ENCODE measurements around the gene STOM.

Gene STOM

DNA sequence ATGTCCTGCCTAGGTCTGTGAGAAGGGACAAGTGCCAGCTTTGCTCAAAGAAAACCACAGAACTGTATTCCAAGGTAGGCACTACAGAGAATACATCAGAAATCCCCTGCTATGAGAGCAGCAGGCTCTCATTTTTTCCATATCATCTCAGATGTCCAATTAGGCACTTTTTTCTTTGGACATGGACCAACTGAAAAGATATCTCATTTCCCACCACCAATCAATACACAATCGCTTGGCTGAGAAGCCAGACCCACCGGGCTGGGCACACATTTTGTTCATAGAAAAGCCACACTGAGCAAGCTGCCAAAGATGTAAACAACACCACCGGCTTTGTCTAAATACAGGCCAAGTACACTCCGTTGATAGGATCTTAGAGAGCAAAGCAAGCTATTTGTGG, 25.9 kb downstream of the STOM start:
- no peak for DNase-seq

DNA sequence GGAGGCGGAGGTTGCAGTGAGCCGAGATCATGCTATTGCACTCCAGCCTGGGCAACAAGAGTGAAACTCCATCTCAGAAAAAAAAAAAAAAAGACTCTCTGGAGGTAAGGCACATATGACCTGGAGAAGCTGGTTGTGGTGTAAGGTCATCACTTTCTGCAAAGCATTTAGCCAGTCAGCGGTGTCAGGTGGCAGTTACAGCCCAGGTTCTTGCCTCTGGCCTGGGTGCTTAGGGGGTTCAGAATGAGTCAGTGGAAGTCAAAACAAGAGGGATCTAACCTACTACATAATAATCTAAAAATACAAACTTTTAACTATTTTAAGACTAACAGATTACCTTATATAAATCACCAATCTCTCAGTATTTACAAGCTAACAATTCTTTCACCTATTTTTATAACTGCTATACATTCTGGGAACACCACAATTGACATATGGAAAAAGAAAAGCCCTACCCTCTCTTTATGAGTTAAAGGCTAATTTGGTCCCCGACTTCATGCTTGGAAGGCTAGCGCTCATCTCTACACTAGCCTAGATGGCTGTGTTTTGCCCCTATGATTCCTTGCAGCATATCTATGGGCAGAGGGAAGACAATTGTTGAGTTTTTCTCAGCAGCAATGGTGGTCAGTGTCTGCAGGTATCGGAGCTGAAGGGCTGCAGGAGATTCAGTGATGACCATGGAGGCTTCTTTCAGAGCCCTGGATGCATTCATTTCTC, 29.2 kb downstream of the STOM start:
- no peak for DNase-seq

DNA sequence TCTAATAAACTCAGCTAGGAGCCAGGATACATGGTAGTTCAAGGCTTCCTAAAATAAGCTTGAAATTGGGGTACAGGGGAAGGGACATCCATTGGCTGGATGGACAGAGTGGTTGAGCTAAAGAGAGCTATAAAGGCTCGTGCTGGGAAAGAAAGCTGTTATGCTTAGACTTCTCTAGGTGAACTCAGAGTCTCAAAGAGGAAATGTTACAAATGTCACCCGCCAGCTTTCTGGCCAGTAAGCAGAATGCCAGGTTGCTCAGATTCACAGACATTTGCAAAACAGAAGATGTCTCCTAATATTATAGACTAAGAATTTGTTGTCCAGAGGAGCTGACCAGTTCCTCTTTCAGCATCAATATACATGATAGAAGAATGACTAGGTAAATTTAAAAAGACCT, 30.6 kb downstream of the STOM start:
- no peak for DNase-seq

DNA sequence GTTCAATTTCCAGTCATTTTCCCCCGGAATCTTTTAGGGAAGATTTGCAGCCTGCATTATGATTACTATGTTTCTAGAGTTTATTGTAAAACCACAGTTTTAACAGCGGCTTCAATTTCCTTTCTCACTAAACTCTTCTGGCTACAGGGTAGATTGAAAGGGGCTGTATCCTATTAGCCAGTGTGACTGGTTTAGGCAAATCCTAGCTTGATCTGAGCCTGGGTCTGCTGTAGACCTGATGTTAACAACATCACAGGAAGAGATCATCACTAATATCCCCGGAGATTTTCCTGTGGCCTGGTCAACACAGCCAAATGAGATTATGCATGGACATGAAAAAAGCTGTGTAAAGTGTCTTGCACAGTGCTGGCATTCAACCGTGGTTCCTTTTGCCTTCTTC, 33.4 kb downstream of the STOM start:
- DNase-seq, result no peak

DNA sequence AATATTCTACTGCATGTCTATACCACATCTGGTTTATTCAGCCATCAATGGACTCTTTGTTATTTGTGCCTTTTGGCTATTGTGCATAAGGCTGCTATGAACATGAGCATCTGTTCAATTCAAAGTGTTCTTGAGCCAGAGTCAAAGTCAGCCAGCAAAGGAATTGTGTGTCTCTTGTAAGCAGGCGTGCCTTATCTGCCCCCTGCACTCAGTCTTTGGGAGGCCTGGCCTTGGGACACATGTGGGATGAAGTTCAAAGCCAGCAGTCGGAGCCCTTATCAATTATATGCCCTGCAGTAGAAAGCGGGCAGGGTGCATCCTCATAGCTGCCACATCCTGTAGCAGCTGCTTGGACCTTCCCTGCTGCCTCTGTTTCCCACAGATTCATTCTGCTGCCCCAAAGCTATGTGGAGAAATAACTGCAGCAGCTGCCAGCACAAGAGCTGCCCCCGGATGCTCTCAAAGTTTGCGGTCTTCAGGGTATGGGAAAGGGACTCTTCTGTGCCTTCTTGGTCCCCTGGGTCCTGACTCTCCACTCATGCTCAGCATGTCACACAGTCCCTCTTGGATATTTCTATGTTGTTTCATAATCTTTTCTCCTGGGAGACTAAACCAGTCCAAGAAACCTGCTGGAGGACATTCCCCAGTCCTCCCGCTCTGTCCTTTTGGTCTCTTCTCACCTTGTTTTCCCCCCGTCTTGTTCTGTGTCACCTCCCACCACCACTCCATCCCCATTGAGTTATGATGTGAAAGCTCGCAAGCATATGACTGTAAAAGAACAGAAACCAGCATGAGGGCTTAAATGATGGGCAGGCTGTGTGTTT, 35.9 kb downstream of the STOM start:
- no peak for DNase-seq

DNA sequence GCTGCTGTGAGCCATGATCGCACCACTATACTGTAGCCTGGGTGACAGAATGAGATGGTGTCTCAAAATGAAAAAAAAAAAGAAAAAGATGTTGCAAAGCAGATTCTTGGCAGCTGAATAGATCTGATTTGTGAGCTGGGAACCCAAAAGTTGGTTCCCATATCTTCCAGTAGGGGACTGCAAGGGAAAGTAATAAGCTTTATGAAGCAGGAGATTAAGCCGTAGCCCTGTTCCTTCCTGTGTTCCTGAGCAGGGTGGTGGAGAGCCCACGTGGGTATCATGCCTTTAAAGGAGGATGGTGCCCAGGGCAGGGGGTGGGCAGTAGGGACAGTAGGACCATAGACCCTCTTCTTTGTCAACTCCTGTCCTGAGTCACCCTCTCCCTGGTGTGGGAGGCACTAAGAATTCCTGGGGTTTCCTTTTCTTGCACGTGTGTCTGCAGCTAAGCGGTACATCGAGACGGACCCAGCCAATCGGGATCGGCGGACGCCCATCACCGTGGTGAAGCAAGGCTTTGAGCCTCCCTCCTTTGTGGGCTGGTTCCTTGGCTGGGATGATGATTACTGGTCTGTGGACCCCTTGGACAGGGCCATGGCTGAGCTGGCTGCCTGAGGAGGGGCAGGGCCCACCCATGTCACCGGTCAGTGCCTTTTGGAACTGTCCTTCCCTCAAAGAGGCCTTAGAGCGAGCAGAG, 37.9 kb downstream of the STOM start:
- no peak for DNase-seq

DNA sequence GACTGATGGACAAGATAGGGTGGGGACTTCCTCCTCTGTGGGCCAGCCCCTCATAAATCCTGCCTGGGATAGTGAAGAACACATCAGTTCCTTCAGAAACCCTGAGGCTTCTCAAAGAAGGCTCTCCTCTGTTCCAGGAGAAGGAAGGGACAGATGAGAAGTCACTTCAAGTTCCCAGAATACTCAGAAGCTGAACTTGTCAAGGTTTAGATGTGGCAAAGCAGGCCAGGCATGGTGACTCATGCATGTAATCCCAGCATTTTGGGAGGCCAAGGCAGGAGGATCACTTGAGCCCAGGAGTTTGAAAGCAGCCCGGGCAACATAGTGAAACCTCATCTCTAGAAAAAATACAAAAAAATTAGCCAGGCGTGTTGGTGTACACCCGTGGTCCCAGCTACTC, 38.5 kb downstream of the STOM start:
- DNase-seq, result no peak

DNA sequence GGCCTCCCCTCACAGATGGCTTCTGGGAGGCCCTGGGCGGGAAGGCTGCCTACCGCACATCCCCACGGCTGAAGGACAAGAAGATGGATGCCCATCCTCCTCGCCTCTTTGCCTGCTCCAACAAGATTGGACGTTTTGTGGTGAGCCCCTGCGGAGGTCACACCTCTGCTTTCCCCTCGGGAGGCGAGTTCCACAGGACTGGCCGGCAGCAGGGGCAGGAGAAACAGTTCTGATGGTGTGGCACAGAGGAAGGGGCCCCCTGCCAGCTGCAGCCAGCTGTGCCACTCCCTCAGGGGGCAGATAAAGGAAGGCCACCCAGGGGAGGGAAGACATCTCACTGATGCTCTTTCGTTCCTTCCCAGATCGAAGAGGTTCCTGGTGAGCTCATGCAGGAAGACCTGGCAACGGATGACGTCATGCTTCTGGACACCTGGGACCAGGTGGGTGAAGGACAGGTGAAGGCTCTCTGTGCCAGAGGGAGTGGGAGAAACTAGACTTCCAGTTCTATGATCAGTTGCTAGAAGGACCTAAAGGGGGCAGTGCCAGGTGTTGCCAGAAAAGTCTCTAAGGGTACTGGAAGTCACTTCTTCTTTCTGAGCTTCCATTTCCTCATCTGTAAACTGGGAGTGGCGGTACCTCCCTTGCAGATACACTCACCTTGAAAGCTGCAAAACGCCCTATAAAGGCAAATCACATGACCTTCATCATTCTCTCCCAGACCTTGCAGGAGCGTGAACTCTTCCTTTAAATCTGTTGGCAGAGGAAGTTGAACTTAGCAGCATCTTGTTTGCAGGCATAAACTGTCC, 41.0 kb downstream of the STOM start:
- no peak for DNase-seq

DNA sequence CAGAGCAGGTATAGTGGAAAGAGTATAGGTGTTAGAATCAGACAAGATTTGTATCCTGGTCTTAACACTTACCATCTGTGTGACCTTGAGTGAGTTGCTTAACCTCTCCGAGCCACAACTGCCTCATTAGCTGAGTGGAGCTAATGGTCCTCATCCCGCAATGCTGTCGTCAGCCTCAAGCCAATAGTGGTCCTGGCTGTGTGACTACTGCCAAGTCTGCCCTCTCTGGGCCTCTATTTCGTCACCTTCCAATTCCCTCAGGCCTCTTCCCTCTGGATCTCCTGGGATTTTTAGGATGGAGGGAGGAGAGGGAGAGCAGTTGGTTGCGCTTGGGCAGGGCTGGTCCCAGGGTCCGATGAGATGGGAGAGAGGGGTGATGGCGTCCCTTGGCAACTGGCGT, 41.6 kb downstream of the STOM start:
- no peak for DNase-seq

DNA sequence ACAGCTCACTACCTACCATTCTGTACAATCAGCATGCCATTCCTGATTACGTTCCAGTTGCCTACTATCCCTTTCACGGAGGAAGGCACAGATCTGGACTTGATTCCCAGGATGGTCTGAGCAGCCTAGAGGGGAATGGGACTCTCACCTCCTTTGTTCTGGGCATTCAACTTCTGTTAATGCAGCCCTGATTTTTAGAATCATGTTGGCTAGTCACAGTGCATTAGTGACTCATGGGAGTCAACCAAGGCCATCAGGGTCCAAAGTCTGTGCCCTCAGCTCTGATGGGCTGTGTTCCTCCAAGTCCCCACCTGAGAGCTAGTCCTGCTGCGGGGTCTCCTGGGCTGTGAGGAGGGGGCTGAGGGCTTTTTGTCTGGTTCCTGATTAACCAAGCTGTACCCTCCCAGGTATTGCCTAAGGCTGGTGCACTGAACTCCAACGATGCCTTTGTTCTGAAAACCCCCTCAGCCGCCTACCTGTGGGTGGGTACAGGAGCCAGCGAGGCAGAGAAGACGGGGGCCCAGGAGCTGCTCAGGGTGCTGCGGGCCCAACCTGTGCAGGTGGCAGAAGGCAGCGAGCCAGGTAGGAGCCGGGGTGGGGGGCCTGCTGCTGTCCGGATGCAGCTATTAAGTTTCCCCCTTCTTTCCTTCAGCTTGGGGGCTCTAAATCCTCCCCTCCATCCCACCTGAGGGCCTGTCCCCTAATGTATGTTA, 43.0 kb downstream of the STOM start:
- no peak for DNase-seq

DNA sequence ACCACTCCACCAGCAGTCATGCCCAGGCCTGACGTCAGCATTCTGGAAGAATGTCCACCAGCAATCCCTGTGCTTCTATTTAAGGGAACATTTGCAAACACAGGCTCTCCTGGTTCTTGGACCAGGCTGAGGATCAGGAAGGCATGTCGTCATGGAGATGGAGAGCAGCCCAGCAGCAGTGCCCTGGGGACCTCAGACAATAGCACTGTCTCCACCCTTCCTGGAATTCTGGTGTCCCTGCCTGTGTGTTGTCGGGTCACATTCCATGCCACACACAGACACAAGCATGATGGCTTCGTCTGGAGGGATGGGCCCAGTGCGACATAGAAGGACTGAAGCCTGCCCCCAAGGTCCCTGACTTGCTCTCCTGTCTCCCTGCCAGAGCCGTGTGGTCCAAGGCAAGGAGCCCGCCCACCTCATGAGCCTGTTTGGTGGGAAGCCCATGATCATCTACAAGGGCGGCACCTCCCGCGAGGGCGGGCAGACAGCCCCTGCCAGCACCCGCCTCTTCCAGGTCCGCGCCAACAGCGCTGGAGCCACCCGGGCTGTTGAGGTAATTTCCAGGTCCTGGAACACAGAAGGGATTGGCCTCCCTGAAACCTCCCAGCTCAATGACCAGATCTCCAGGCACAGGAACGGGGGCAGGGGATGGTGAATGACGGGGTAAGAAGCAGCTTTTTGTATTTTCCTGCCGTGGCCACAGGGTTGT, 43.8 kb downstream of the STOM start:
- no peak for DNase-seq

DNA sequence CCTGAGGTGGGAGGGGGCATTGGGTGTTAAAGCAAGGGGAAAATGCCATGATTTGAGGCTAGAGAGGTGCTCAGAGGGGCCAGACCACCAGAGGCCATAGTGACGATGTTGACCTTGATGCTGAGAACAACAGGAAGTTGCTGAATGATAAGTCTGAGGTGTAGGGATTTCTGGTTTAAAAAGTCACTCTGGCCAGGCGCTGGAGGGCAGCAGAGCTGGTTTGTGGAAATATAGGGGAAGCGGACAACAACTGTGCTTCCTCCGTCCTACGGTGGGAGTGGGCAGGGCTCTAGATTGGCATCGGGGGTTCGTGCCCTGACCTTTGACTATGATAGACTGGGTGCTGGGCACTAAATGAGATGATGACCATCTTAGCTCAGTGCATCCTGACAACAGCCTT, 44.7 kb downstream of the STOM start:
- no peak for DNase-seq

DNA sequence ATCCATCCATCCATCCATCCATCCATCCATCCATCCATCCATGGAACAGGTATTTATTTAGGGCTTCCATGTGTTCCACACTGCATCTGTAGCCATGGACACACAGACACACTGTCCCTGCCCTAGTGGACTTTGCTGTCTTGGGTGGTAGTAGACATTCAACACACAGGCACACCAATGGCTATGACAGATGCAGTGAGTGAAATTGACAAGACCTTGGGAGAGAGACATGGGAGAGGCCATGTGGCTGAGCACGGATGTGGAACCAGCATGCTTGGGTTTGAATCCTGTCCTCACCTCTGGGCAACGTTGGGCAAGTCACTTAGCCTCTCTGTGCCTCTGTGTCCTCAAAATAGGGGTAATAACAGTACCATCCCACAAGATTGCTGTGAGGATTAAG, 45.3 kb downstream of the STOM start:
- DNase-seq, result no peak

DNA sequence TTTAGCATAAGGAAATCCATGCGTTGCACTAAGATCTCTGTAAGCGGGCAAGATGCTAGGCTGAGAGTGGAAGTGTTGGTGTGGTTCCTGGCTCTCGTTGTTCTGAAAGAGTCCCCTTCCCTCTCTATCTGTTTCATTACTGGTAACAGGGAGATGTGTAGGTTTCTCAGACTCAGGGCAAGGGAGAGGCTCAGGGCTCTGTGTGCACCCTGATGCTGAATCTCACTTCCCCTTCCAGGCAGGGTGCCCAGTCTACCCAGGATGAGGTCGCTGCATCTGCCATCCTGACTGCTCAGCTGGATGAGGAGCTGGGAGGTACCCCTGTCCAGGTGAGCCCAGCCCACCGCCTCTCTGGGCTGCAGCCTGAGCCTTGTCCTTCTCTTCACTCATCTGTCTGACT, 45.7 kb downstream of the STOM start:
- no peak for DNase-seq

DNA sequence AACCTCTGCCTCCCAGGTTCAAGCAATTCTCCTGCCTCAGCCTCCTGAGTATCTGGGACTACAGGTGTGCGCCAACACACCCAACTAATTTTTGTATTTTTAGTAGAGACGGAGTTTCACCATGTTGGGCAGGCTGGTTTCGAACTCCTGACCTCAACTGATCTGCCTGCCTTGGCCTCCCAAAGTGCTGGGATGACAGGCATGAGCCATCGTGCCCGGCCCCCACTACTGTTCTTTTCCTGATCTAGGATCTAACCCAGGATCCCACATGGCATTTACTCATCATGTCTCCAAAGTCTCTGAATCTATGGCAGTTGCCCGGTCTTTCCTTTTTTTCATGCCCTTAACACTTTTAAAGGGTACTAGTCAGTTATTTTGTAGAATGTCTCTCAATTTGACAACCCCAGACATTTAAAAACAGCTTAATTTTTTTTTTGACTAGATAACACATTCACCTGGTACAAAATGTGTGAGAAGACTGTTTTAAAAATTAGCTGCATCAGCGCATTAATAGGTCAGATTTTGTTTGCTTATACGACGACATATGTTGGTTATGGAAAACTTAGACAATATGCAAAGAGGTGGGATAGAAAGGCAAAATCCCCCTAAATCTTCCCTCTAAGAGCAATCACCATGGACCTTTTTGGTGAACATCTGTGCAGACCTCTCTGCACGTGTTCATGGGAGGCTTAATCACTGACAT, 46.5 kb downstream of the STOM start:
- no peak for DNase-seq

DNA sequence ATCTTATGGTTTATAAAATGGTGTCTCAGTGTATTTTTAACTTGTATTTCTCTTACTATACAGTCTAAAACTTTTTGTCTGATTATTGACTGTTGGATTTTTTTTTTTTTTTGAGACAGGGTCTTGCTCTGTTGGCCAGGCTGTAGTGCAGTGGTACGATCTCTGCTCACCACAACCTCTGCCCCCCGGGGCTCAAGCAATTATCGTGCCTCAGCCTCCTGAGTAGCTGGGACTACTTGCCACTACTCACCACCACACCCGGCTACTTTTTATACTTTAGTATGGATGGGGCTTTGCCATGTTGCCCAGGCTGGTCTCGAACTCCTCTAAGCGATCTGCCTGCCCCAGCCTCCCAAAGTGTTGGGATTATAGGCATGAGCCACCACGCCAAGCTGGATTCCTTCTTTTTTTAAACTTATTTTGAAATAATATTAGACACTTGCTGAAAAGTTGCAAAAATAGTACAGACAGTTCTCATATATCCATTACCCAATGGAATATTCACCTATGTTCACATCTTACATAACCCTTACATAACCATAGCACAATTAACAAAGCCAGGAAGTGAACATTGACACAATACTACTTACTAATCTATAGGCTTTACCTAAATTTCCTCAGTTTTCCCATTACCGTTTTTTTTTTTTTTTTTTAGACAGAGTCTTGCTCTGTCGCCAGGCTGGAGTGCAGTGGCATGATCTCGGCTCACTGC, 47.2 kb downstream of the STOM start:
- DNase-seq, result no peak

DNA sequence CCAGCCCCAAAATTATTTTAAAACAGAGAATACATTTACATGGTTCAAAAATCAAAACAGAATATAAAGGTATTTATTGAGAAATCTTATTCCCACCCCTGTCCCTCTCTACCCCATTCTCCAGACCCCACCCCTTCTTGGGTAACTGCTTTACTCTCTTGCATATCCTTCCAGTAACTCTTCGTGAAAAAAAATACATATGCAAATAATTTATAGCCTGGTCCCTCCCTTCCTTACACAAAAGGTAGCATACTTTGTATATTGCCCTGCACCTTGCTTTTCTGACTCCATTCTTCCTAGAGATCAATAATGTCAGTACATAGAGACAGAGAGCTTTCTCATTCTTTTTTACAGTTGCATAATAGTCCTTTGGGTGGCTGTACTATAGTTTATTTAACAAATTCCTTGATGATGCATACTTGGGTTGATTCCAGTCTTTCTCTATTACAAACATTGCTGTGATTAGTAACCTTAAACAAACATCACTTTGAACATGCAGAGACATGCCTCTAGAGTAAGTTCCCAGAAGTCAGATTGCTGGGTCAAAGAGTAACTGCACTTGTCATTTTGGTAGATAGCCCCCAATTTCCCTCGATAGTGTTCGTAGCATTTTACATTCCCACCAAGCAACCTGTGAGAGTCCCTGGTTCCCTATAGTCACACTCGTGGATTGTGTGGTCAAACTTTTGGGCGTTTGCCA, 47.9 kb downstream of the STOM start:
- DNase-seq, result no peak

DNA sequence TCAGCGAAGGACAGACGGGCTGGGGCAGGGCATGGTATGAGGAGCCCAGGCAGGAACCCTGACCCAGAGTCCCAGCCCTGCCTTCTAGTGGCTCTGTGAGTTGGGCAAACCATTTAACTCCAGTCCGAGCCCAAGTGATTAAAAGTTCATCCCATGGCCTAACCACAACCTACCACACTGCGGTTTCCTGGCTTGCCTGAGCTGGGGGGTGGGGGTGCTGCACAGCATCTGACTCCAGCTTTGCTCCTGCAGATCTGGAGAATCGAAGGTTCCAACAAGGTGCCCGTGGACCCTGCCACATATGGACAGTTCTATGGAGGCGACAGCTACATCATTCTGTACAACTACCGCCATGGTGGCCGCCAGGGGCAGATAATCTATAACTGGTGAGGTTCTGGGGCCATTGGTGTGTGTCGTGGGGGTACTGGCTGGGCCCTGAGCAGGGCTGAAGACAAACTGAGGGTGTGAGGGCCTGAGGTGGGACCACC, 49.0 kb downstream of the STOM start:
- no peak for DNase-seq

DNA sequence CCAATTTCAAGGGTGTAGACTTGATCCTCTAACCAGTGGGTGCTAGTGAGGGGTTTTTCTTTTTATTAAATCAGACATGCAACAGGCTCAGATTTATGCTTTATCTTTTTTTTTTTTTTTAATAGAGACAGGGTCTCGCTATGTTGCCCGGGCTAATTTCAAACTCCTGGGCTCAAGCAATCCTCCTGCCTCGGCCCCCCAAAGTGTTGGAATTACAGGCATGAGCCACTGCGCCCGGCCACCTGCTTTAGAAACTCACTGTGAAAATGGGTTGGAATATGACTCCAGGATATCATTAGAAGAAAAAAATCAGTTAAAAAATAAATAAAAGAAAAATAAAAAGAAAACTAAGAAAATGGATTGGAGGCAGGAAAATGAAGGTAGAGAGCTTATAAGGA, 50.7 kb downstream of the STOM start:
- no peak for DNase-seq

Data from activated CD8-positive, alpha-beta memory T cell treated with anti-CD3 and anti-CD28 coated beads for 24 hours (primary cell).